Fibroblast of lung (primary cell): Measurements from ENCODE around the gene CAMK1D. TPM values are rescaled to one million over a fixed set of nuclear protein-coding genes. Genes with fewer than 3 reads are reported as not detected.

Experiments used
- DNase-seq, 2 donors: peaks; one replicate each; pipeline versions ENCODE4 v3.0.0 to v3.0.0-alpha.2; 2010; ENCODE audit warnings: low read depth in 2 of 2
- H2AFZ ChIP-seq: 2 replicates; pipeline ENCODE4 v1.5.1; 2012; ENCODE audit warnings: low read length, control low read depth, inconsistent platforms
- H3K27ac ChIP-seq: 2 replicates; pipeline ENCODE4 v1.5.1; 2011; ENCODE audit warnings: low read length, control low read depth; ENCODE audit not compliant: insufficient read depth
- H3K27me3 ChIP-seq: 2 replicates; pipeline ENCODE4 v1.5.1; 2011; ENCODE audit warnings: mild to moderate bottlenecking, low read length; ENCODE audit not compliant: control insufficient read depth, insufficient read depth
- H3K36me3 ChIP-seq: 2 replicates; pipeline ENCODE4 v1.5.1; 2011; ENCODE audit warnings: low read length; ENCODE audit not compliant: control insufficient read depth, insufficient read depth
- H3K4me1 ChIP-seq: 2 replicates; pipeline ENCODE4 v1.5.1; 2011; ENCODE audit warnings: low read length; ENCODE audit not compliant: control insufficient read depth, insufficient read depth; ENCODE audit errors: extremely low read depth
- H3K4me2 ChIP-seq: 2 replicates; pipeline ENCODE4 v1.5.1; 2011; ENCODE audit warnings: low read length, control low read depth; ENCODE audit not compliant: insufficient read depth; ENCODE audit errors: extremely low read depth
- H3K4me3 ChIP-seq, 4 experiments: fragments of 200-600 bp in 1 of 4; sonication (generic) in 1 of 4; replicated peaks in 1 of 4; 2 replicates each; pipeline ENCODE4 v1.5.1; 2011 to 2016; ENCODE audit warnings: low read length in 4 of 4, low read depth in 3 of 4, mild to moderate bottlenecking in 3 of 4, control low read depth in 2 of 4, inconsistent platforms in 1 of 4, mixed read lengths in 1 of 4; ENCODE audit not compliant: insufficient read depth in 1 of 4; ENCODE audit errors: control extremely low read depth in 1 of 4
- H3K79me2 ChIP-seq: 2 replicates; pipeline ENCODE4 v1.5.1; 2012; ENCODE audit warnings: mild to moderate bottlenecking, low read length, inconsistent platforms; ENCODE audit not compliant: control insufficient read depth, insufficient read depth
- H3K9ac ChIP-seq: 2 replicates; pipeline ENCODE4 v1.5.1; 2011; ENCODE audit warnings: mild to moderate bottlenecking, low read length, control low read depth; ENCODE audit not compliant: insufficient read depth
- H3K9me3 ChIP-seq: 2 replicates; pipeline ENCODE4 v1.5.1; 2012; ENCODE audit warnings: low read depth, low read length; ENCODE audit not compliant: control insufficient read depth, insufficient read depth
- H4K20me1 ChIP-seq: 2 replicates; pipeline ENCODE4 v1.5.1; 2011; ENCODE audit warnings: low read length; ENCODE audit not compliant: control insufficient read depth, insufficient read depth; ENCODE audit errors: extremely low read depth
- CTCF ChIP-seq, 2 donors: IDR thresholded peaks in 1 of 2; conservative IDR thresholded peaks in 1 of 2; 1 replicate in 1 of 2; 2 replicates in 1 of 2; pipeline ENCODE4 v1.5.1; 2011 to 2012; ENCODE audit warnings: low read length in 2 of 2, control low read depth in 1 of 2, inconsistent platforms in 1 of 2, low read depth in 1 of 2, mild to moderate bottlenecking in 1 of 2
- EZH2 ChIP-seq: IDR thresholded peaks from 2 replicates; pipeline ENCODE4 v1.5.1; 2012; ENCODE audit warnings: low read length, control low read depth, mild to moderate bottlenecking; ENCODE audit errors: missing control alignments
- polyA plus RNA-seq, 2 donors: library from polyadenylated mRNA; depleted of rRNA in 1 of 2; stranded (reverse) in 1 of 2; unstranded in 1 of 2; fragments of >200 nt; gene quantifications; 2 replicates each; pipeline ENCODE4 v1.2.1, GENCODE V29; 2011 to 2012; ENCODE audit warnings: missing spikeins in 1 of 2
- total RNA-seq: library from RNA; depleted of rRNA; stranded (reverse); fragments of >200 nt; gene quantifications from 2 replicates; pipeline ENCODE4 v1.2.1, GENCODE V29; 2014

Gene CAMK1D
- total and polyA plus RNA-seq, 2 donors (not counting 1 experiment from before 2014, with no cell fraction given), result 2.3 TPM

GRCh38 chr10:12511651-12512050, 162.3 kb downstream of the CAMK1D start:
- Histone ChIP-seq H2AFZ (no peak overlapping the region), H3K36me3 (no peaks in the 10 kb centered on the region), H3K4me2 (no peak overlapping the region), H3K4me3 (no peak overlapping the region), H4K20me1 (no peaks in the 10 kb centered on the region), H3K79me2 (no peaks in the 10 kb centered on the region), H3K9ac (no peak overlapping the region), H3K4me1 (no peaks in the 10 kb centered on the region), H3K27me3 (no peaks in the 10 kb centered on the region), H3K9me3 (no peaks in the 10 kb centered on the region), H3K27ac (no peak overlapping the region)
- DNase-seq, result no peak
- no peak for TF ChIP-seq CTCF (conservative IDR thresholded peaks at IDR 0.05 in 1 of 2, IDR thresholded peaks at IDR 0.05 in 1 of 2; ENCODE audit: low read depth in 1 of 2, low read length in 2 of 2)
- no peak for TF ChIP-seq EZH2

- Histone ChIP-seq H3K36me3 (no peaks in the 10 kb centered on the region), H3K4me1 (no peaks in the 10 kb centered on the region), H3K79me2 (no peaks in the 10 kb centered on the region), H3K9me3 (no peaks in the 10 kb centered on the region), H3K27me3 (no peaks in the 10 kb centered on the region), H3K4me2 (no peak overlapping the region), H2AFZ (no peak overlapping the region), H4K20me1 (no peaks in the 10 kb centered on the region), H3K4me3 (no peak overlapping the region), H3K27ac (no peak overlapping the region), H3K9ac (no peak overlapping the region)
- TF ChIP-seq EZH2 (no peak), CTCF (conservative IDR thresholded peaks at IDR 0.05 in 1 of 2, IDR thresholded peaks at IDR 0.05 in 1 of 2; ENCODE audit: low read depth in 1 of 2, low read length in 2 of 2) (no peak)
- peak in 1 of 2 donors; percentile 19 for DNase-seq
Observed at GRCh38 chr10:12512332-12513002, 163.1 kb downstream of the CAMK1D start.

- Histone ChIP-seq H2AFZ (no peak overlapping the region), H4K20me1 (no peaks in the 10 kb centered on the region), H3K9me3 (no peaks in the 10 kb centered on the region), H3K9ac (no peak overlapping the region), H3K27ac (no peak overlapping the region), H3K4me3 (no peak overlapping the region), H3K36me3 (no peaks in the 10 kb centered on the region), H3K79me2 (no peaks in the 10 kb centered on the region), H3K4me1 (no peaks in the 10 kb centered on the region), H3K27me3 (no peaks in the 10 kb centered on the region), H3K4me2 (no peak overlapping the region)
- TF ChIP-seq EZH2 (no peak), CTCF (conservative IDR thresholded peaks at IDR 0.05 in 1 of 2, IDR thresholded peaks at IDR 0.05 in 1 of 2; ENCODE audit: low read depth in 1 of 2, low read length in 2 of 2) (no peak)
- no peak for DNase-seq
Observed at GRCh38 chr10:12513003-12513365, 163.6 kb downstream of the CAMK1D start.
